Lung (tissue), 12 donors: ENCODE data around the gene WASF2. TPM values are rescaled to one million over a fixed set of nuclear protein-coding genes. Genes with fewer than 3 reads are reported as not detected.

Experiments
- ATAC-seq: fragments of 200-7000 bp; cut with Tn5 transposase; one replicate; pipeline ENCODE4 v1.9.1; 2020; ENCODE audit warnings: moderate number of reproducible peaks; ENCODE audit not compliant: insufficient read depth, low FRiP score
- DNase-seq, 3 donors: peaks; one replicate each; pipeline ENCODE4 v3.0.0-alpha.2; 2013 to 2017
- H3K27ac ChIP-seq, 2 donors: one replicate each; pipeline ENCODE4 v1.5.1; 2013; ENCODE audit warnings: mild to moderate bottlenecking in 2 of 2, moderate library complexity in 2 of 2, control low read depth in 1 of 2, inconsistent platforms in 1 of 2, low read depth in 1 of 2, low read length in 1 of 2
- H3K27me3 ChIP-seq, 3 donors: one replicate each; pipeline ENCODE4 v1.5.1; 2013; ENCODE audit warnings: low read length in 2 of 3; ENCODE audit not compliant: control insufficient read depth in 3 of 3, insufficient read depth in 3 of 3
- H3K36me3 ChIP-seq, 4 donors: one replicate each; pipeline ENCODE4 v1.5.1; 2013; ENCODE audit warnings: low read length in 4 of 4, mild to moderate bottlenecking in 1 of 4, moderate library complexity in 1 of 4; ENCODE audit not compliant: control insufficient read depth in 4 of 4, insufficient read depth in 4 of 4
- H3K4me1 ChIP-seq, 5 donors: one replicate each; pipeline ENCODE4 v1.5.1; 2013; ENCODE audit warnings: low read length in 5 of 5, mild to moderate bottlenecking in 2 of 5, moderate library complexity in 1 of 5; ENCODE audit not compliant: control insufficient read depth in 5 of 5, insufficient read depth in 5 of 5
- H3K4me3 ChIP-seq: one replicate; pipeline ENCODE4 v1.5.1; 2013; ENCODE audit warnings: mild to moderate bottlenecking, control low read depth, moderate library complexity
- H3K9ac ChIP-seq, 2 donors: one replicate each; pipeline ENCODE4 v1.5.1; 2013; ENCODE audit warnings: low read length in 2 of 2, control low read depth in 1 of 2; ENCODE audit not compliant: insufficient read depth in 1 of 2
- H3K9me3 ChIP-seq, 4 donors: one replicate each; pipeline ENCODE4 v1.5.1; 2013; ENCODE audit warnings: low read length in 3 of 4, mild to moderate bottlenecking in 1 of 4, moderate library complexity in 1 of 4; ENCODE audit not compliant: control insufficient read depth in 4 of 4, insufficient read depth in 3 of 4
- WGBS, 2 donors: extraction: QIAGEN DNeasy Blood & Tissue Kit; methylation state at CpG; one replicate each; pipeline ENCODE4 v1.1.7; 2013; 5-methylcytosine and 5-hydroxymethylcytosine counted together
- polyA plus RNA-seq, 2 donors: library from polyadenylated mRNA; stranded (reverse); fragments of 200-250 nt; gene quantifications; one replicate each; pipeline ENCODE4 v1.2.1, GENCODE V29; 2013
- total RNA-seq, 2 donors: library from RNA; depleted of rRNA in 1 of 2; stranded (reverse); fragments of >200 nt in 1 of 2; gene quantifications; one replicate each; pipeline ENCODE4 v1.2.1, GENCODE V29; 2014 to 2021
- TF ChIP-seq, protein P1 (sequence below): IDR thresholded peaks from 2 replicates; pipeline ENCODE4 v1.5.1; 2012; ENCODE audit warnings: mild to moderate bottlenecking; ENCODE audit errors: control extremely low read depth, extremely low read depth
- donor health status: control.
- donor health status: control.
- donor health status: Bipolar disorder and iron deficiency.
- donor health status: healthy.
- donor health status: DM: yes; HTN: yes; CAD: no.

The WASF2 gene
- total and polyA plus RNA-seq, 4 donors: 27.3 to 136 (median 49.5) TPM

DNA sequence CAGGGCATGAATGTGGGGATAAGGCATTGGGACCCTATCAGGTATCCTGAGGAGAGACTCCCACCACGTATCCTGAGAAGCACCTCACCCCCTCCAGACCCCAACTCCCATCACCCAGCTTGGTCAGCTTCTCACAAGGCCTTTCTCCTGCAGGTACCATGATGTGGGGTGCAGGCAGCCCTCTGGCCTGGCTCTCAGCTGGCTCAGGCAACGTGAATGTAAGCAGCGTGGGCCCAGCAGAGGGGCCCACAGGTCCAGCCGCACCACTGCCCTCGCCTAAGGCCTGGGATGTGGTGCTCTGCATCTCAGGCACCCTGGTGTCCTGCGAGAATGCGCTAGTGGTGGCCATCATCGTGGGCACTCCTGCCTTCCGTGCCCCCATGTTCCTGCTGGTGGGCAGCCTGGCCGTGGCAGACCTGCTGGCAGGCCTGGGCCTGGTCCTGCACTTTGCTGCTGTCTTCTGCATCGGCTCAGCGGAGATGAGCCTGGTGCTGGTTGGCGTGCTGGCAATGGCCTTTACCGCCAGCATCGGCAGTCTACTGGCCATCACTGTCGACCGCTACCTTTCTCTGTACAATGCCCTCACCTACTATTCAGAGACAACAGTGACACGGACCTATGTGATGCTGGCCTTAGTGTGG lies 96.2 kb downstream of the WASF2 start:
- Histone ChIP-seq H3K4me1 (peaks cover 0 to 22% (median 14%) of the 10 kb centered on the region in 5 donors), H3K9ac (no peak overlapping the region), H3K27ac (no peak overlapping the region), H3K27me3 (no peaks in the 10 kb centered on the region), H3K9me3 (peaks cover 0 to 2% (median 0%) of the 10 kb centered on the region in 4 donors), H3K4me3 (no peak overlapping the region), H3K36me3 (no peaks in the 10 kb centered on the region)
- 96 to 97% methylated on average over 18 of the region's 18 CpGs for WGBS, 2 donors
- ATAC-seq (no peak), DNase-seq (no peak)
- TF ChIP-seq, protein P1, sequence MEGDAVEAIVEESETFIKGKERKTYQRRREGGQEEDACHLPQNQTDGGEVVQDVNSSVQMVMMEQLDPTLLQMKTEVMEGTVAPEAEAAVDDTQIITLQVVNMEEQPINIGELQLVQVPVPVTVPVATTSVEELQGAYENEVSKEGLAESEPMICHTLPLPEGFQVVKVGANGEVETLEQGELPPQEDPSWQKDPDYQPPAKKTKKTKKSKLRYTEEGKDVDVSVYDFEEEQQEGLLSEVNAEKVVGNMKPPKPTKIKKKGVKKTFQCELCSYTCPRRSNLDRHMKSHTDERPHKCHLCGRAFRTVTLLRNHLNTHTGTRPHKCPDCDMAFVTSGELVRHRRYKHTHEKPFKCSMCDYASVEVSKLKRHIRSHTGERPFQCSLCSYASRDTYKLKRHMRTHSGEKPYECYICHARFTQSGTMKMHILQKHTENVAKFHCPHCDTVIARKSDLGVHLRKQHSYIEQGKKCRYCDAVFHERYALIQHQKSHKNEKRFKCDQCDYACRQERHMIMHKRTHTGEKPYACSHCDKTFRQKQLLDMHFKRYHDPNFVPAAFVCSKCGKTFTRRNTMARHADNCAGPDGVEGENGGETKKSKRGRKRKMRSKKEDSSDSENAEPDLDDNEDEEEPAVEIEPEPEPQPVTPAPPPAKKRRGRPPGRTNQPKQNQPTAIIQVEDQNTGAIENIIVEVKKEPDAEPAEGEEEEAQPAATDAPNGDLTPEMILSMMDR: no peak

DNA sequence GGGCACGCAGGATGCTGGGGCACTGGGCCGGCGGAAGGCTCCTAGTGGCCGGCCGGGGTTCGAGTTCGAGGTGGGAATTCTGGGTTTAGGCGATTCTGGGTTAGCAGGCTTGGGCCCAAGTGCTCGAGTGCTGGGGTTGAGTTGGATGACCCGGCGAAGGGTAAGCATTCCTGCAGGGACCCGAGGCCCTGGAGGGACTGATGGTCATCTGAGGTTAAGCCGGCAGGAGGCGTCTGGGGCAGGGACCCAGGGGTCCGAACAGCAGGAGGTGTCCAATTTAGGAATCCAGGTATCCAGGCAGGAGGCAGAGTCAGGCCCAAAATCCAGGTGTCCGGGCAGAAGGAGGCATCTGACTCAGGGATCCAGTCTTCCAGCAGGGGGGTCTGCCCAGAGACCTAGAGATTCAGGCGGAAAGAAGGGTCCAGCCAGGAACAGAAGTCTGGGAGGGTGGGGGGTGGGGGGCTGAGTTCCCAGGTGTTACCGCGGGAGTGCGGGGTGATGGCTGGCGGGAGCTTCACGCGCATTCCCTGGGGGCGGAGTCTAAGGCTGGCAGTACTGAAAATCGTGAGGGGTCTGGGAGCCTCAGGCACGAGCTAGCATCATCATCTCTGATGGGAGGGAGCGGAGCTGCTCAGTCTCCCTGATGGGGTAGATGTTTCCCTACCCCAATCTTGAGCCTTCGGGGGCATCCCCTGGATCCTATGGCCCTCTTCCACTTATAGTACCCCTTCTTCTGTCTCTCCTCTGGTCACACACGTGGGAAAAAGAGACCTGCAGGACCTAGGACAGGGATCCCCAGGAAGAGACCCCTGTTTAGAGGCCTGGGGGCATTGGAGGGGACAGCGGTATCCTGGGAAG lies 97.0 kb downstream of the WASF2 start:
- ATAC-seq (no peak), DNase-seq (peak in 1 of 3 donors; percentile 42)
- H3K9me3 ChIP-seq: peaks cover 0 to 2% (median 0%) of the 10 kb centered on the region in 4 donors
- H3K27me3 ChIP-seq: no peaks in the 10 kb centered on the region
- TF ChIP-seq, protein P1: no peak
- peaks cover 0 to 22% (median 12%) of the 10 kb centered on the region in 5 donors for H3K4me1 ChIP-seq
- 39 to 40% methylated on average over 30 of the region's 30 CpGs for WGBS, 2 donors
- H3K4me3 ChIP-seq: no peak overlapping the region
- peak overlapping the region; percentile 2 to 61 for H3K27ac ChIP-seq
- H3K9ac ChIP-seq: peak overlapping the region; percentile 23 to 49
- H3K36me3 ChIP-seq: no peaks in the 10 kb centered on the region

DNA sequence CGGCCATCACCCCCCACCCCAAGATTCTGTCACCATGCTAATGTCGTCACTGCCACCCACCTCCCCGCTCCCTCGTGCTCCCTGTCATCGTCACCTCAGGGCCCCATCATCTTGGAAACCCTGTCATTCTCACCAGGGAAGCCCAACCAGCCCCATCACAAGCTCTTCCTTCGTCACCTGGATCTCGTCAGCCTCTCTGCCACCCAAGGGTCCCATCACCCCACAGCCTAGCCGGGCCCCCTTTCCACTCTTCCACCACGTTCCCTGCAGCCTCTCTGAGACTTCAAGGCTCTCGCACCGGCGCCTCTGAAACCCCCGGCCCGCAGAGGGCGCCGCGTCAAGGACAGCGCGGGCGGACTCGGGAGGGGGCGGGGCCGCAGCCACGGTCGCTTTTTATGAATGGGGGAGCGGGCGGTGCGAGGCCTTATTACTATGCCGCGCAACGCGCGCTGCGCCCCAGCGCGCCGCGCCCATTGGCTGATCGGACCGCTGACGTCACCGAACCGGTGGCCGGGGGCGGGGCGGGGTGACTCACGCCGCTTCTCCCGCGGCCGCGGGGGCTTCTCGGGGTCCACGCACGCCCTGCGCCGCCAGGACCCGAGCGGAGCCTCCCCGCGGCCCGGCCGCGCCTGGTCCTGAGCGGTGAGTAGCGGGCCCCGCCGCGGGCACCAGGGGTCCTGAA lies 97.7 kb downstream of the WASF2 start, which contains the start of gene GPR3:
GPR3 (plus strand) TSS at position 527 of the 682 bp plus-strand sequence. CDS start 1,177 bp downstream, outside the sequence.
- peak; percentile 89 to 93 (median 91) for DNase-seq

More for the DNA sequence above, 97.7 kb downstream of the WASF2 start, which contains the start of gene GPR3:
- TF ChIP-seq, protein P1: peak; percentile 30
- H3K9ac ChIP-seq: peak within 1 kb of the TSS; percentile 45 to 49
- peaks cover 0 to 20% (median 12%) of the 10 kb centered on the region in 5 donors for H3K4me1 ChIP-seq
- H3K9me3 ChIP-seq: peaks cover 0 to 2% (median 0%) of the 10 kb centered on the region in 4 donors
- no peaks in the 10 kb centered on the region for H3K27me3 ChIP-seq
- peak within 1 kb of the TSS; percentile 69 to 82 for H3K27ac ChIP-seq
- 2 to 3% methylated on average over 65 to 69 of the region's 69 CpGs for WGBS, 2 donors
- H3K4me3 ChIP-seq: no peak within 1 kb of the TSS
- peak; percentile 87 for ATAC-seq
- H3K36me3 ChIP-seq: no peaks in the 10 kb centered on the region
